Measurements from ENCODE around the gene TMEM53. TPM values are rescaled to one million over a fixed set of nuclear protein-coding genes. Genes with fewer than 3 reads are reported as not detected.

The TMEM53 gene
- total and polyA plus RNA-seq, 2 donors (not counting 3 experiments of a cell fraction or from before 2014, with no cell fraction given) = 5.3 to 16.5 TPM

DNA sequence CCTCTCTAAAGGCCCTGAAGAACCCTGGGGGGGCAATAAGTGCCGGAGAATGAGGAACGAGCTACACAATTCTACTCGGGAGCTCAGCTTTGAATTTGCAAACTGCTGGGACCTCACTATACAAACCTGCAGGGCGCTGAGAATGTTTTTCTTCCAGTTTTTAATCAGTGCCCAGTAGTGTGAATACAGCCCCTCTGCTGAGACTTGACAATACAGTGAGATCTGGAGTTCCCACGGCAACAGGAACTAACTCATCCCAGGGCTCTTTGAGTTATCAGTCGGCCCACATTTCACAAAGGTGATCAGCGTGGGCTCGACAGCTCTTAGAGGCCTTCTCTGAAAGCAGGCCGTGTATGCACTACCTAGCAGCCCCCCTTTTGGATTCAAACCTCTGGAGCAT lies 41.7 kb downstream of the TMEM53 start:
- Histone ChIP-seq H3K4me2 (ENCODE audit: insufficient read depth, low read length) (peak overlapping the region; percentile 93), H3K27ac (ENCODE audit: insufficient read depth, low read depth, low read length) (peak overlapping the region; percentile 42), H3K4me1 (ENCODE audit: control insufficient read depth, extremely low read depth, insufficient read depth, low read length) (peaks cover 9% of the 10 kb centered on the region), H3K4me3 (replicated peaks in 1 of 3; ENCODE audit: insufficient read depth in 1 of 3, low read depth in 1 of 3, low read length in 3 of 3) (peak overlapping the region; percentile 48 to 81 (median 78)), H4K20me1 (replicated peaks; ENCODE audit: control insufficient read depth, extremely low read depth, insufficient read depth, low read length) (no peaks in the 10 kb centered on the region), H3K9me1 (replicated peaks; ENCODE audit: control insufficient read depth, extremely low read depth, insufficient read depth, low read length) (no peaks in the 10 kb centered on the region), H3K36me3 (ENCODE audit: control insufficient read depth in 2 of 2, extremely low read depth in 1 of 2, insufficient read depth in 2 of 2, low read length in 2 of 2) (peaks cover 4 to 28% of the 10 kb centered on the region in 2 experiments), H3K27me3 (ENCODE audit: control insufficient read depth in 2 of 2, insufficient read depth in 2 of 2, low read length in 2 of 2) (no peaks in the 10 kb centered on the region), H3K9me3 (replicated peaks; ENCODE audit: control insufficient read depth, insufficient read depth, low read length) (no peaks in the 10 kb centered on the region), H2AFZ (ENCODE audit: low read depth, low read length) (peak overlapping the region; percentile 22), H3K79me2 (ENCODE audit: control insufficient read depth, insufficient read depth, low read length) (peaks cover 21% of the 10 kb centered on the region), H3K9ac (replicated peaks; ENCODE audit: extremely low read depth, insufficient read depth, low read length) (peak overlapping the region; percentile 86)
- no peak for TF ChIP-seq MAX (IDR thresholded peaks at IDR 0.05; ENCODE audit: insufficient read depth, insufficient read length)
- no peak for TF ChIP-seq FOS (IDR thresholded peaks at IDR 0.05; ENCODE audit: borderline replicate concordance, insufficient read depth, low read length)
- no peak for TF ChIP-seq POLR2AphosphoS5 (IDR thresholded peaks at IDR 0.05; ENCODE audit: insufficient read depth, low read depth, low read length)
- TF ChIP-seq CTCF (IDR thresholded peaks at IDR 0.05; ENCODE audit: extremely low read depth in 1 of 2, insufficient read depth in 1 of 2, low read depth in 1 of 2, low read length in 2 of 2) = no peak
- no peak for TF ChIP-seq EZH2 (IDR thresholded peaks at IDR 0.05; ENCODE audit: borderline replicate concordance, low read depth, low read length, severe bottlenecking)
- no peak for TF ChIP-seq MYC (IDR thresholded peaks at IDR 0.05; ENCODE audit: low read depth, low read length)
- TF ChIP-seq GATA2 (IDR thresholded peaks at IDR 0.05; ENCODE audit: insufficient read depth, insufficient read length, low read depth, low read length) = no peak
- no peak for TF ChIP-seq JUN (IDR thresholded peaks at IDR 0.05; ENCODE audit: borderline replicate concordance, insufficient read depth, insufficient read length, low read depth)
- no peak for TF ChIP-seq POLR2A (IDR thresholded peaks at IDR 0.05; ENCODE audit: low read depth, low read length)
- TSS peak; percentile 61 for BruUV-seq (replicated peaks)
- ChIA-PET CTCF (interaction anchor here (1.0 to 4.8 kb wide), 5 partner anchors 10 to 415 kb away, joined by 3 to 32 read pairs (median 5); no protein-coding TSS in a partner anchor), POLR2A (interaction anchor here (0.6 to 2.4 kb wide), 3 partner anchors 9 to 1013 kb away, joined by 3 to 15 read pairs (median 3); no protein-coding TSS in a partner anchor)
- peak; percentile 83 for FAIRE-seq
- intact Hi-C loops (cut with micrococcal nuclease) (no loop called here), dilution Hi-C loops (cut with MboI; ENCODE audit: extremely low pct_ligation_motif_present, low sequenced_read_pairs) (no loop called here)
- no peak for DNase-seq (ENCODE audit: low read depth, low spot score)

All from endothelial cell of umbilical vein (primary cell).